Panc1 (cell line): ENCODE measurements around the gene RAB32. TPM values are rescaled to one million over a fixed set of nuclear protein-coding genes. Genes with fewer than 3 reads are reported as not detected.

Experiments used
- ATAC-seq: fragments of 200-7000 bp; cut with Tn5 transposase; 2 replicates; pipeline ENCODE4 v1.9.1; 2020; ENCODE audit warnings: mild to moderate bottlenecking, moderate library complexity
- BruUV-seq: library from RNA; stranded (reverse); fragments of 400-500 nt; replicated peaks from 2 replicates; lab custom pipeline; 2021; lab: Mats Ljungman, UMichigan
- CTCF ChIA-PET: fragments of 300-600 bp; sonication (Branson Sonifier 250); formaldehyde crosslinking; loops from one replicate; lab custom pipeline; 2022; ENCODE audit warnings: antibody characterized with exemption; lab: Charles Lee
- POLR2A ChIA-PET: fragments of 300-600 bp; sonication (Branson Sonifier 250); formaldehyde crosslinking; loops from one replicate; lab custom pipeline; 2022; ENCODE audit warnings: antibody characterized with exemption; lab: Charles Lee
- DNase-seq: peaks from one replicate; pipeline ENCODE4 v3.0.0-alpha.2; 2010; ENCODE audit warnings: low read depth, low spot score
- H3K27ac ChIP-seq: 2 replicates; pipeline ENCODE4 v1.5.1; 2011; ENCODE audit warnings: mild to moderate bottlenecking, low read length, inconsistent platforms
- H3K27me3 ChIP-seq: fragments of 200-500 bp; sonication (Bioruptor generic); 2 replicates; pipeline ENCODE4 v1.6.0; 2014; ENCODE audit warnings: low read length, inconsistent platforms; ENCODE audit not compliant: control insufficient read depth, insufficient read depth
- H3K36me3 ChIP-seq: fragments of 200-500 bp; sonication (Bioruptor generic); 2 replicates; pipeline ENCODE4 v1.5.1; 2014; ENCODE audit warnings: inconsistent platforms, mild to moderate bottlenecking, low read length, moderate library complexity; ENCODE audit not compliant: control insufficient read depth, insufficient read depth
- H3K4me1 ChIP-seq: 2 replicates; pipeline ENCODE4 v1.5.1; 2011; ENCODE audit warnings: inconsistent platforms, mild to moderate bottlenecking, low read length, moderate library complexity; ENCODE audit not compliant: control insufficient read depth, insufficient read depth
- H3K4me3 ChIP-seq, 2 experiments: 2 replicates each; pipeline ENCODE4 v1.5.1; 2011 to 2012; ENCODE audit warnings: low read depth in 2 of 2, low read length in 2 of 2, mild to moderate bottlenecking in 2 of 2, inconsistent platforms in 1 of 2, moderate library complexity in 1 of 2
- H3K9me3 ChIP-seq: fragments of 200-500 bp; sonication (Bioruptor generic); 2 replicates; pipeline ENCODE4 v1.5.1; 2014; ENCODE audit warnings: low read depth, mild to moderate bottlenecking, inconsistent platforms, low read length, moderate library complexity; ENCODE audit not compliant: control insufficient read depth, insufficient read depth
- CTCF ChIP-seq: fragments of 450-650 bp; IDR thresholded peaks from 2 replicates; pipeline ENCODE4 v1.5.1; 2017; ENCODE audit warnings: mild to moderate bottlenecking
- POLR2AphosphoS5 ChIP-seq: IDR thresholded peaks from 2 replicates; pipeline ENCODE4 v1.6.1; 2012; ENCODE audit warnings: mild to moderate bottlenecking, low read depth, low read length, moderate library complexity
- REST ChIP-seq, 2 experiments: IDR thresholded peaks; 2 replicates each; pipeline ENCODE4 v1.6.1; 2011 to 2012; ENCODE audit warnings: low read depth in 2 of 2, control low read depth in 1 of 2, low read length in 1 of 2, mild to moderate bottlenecking in 1 of 2, moderate library complexity in 1 of 2; ENCODE audit not compliant: insufficient read depth in 1 of 2
- SIN3A ChIP-seq: IDR thresholded peaks from 2 replicates; pipeline ENCODE4 v1.6.1; 2012; ENCODE audit warnings: low read depth, mild to moderate bottlenecking, low read length, moderate library complexity, borderline replicate concordance; ENCODE audit not compliant: insufficient read depth
- TCF7L2 ChIP-seq: IDR thresholded peaks from 2 replicates; pipeline ENCODE4 v1.6.1; 2011; ENCODE audit warnings: mild to moderate bottlenecking, low read depth, low read length, inconsistent platforms
- in situ Hi-C: cut with HindIII; loops from 2 replicates; pipeline ENCODE4 v1.10.0; 2016; ENCODE audit warnings: low sequenced_read_pairs, low pct_unique_long_range_greater_than_20kb
- intact Hi-C: fragments of 100-400 bp; cut with micrococcal nuclease; formaldehyde crosslinking; loops from one replicate; pipeline ENCODE4 v1.10.0; 2022; ENCODE audit not compliant: unreplicated experiment
- total RNA-seq: library from RNA; stranded (reverse); gene quantifications from one replicate; pipeline ENCODE4 v1.2.1, GENCODE V29; 2021; ENCODE audit not compliant: unreplicated experiment

The RAB32 gene
- total RNA-seq, 1 experiment from 2014 or later: 61.5 TPM

- intact Hi-C loops (no loop called here), in situ Hi-C loops (no loop called here)
- TF ChIP-seq CTCF (no peak), POLR2AphosphoS5 (no peak), SIN3A (no peak), REST (IDR thresholded peaks at IDR 0.05; ENCODE audit: insufficient read depth in 1 of 2, low read depth in 2 of 2, low read length in 1 of 2) (no peak), TCF7L2 (no peak)
- H3K36me3 ChIP-seq: no peaks in the 10 kb centered on the region
- no TSS peak for BruUV-seq
- no peak for DNase-seq
- H3K27ac ChIP-seq: no peak overlapping the region
- ChIA-PET POLR2A (no interaction called here), CTCF (no interaction called here)
- H3K27me3 ChIP-seq: no peaks in the 10 kb centered on the region
- H3K9me3 ChIP-seq: no peaks in the 10 kb centered on the region
- no peak overlapping the region for H3K4me3 ChIP-seq
- ATAC-seq: no peak
- no peaks in the 10 kb centered on the region for H3K4me1 ChIP-seq
These were observed 34.4 kb downstream of the RAB32 start for GRCh38 chr6:146578054-146578453.

DNA sequence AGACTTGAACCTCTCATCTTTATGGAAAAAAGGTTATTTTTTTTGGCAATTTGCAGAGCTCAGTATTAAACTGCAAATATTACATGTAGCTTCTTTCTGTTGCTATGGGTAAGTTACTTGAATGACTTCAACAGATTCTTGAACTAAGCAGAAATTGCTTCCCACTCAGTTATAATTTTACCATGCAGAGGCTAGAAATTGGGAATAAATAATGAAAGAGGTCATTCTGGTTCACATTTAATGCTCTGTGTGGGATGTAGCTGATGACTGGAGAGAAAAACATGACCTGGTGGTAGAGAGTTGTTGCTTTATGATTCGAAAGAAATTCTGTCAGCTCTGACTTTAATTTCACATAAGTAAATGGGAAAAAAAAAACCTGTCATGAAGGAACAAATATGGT lies 38.3 kb downstream of the RAB32 start:
- H3K9me3 ChIP-seq: no peaks in the 10 kb centered on the region
- intact Hi-C loops (no loop called here), in situ Hi-C loops (no loop called here)
- no peak overlapping the region for H3K4me3 ChIP-seq
- no peak for ATAC-seq
- BruUV-seq: no TSS peak
- no peak overlapping the region for H3K27ac ChIP-seq
- H3K36me3 ChIP-seq: no peaks in the 10 kb centered on the region
- H3K27me3 ChIP-seq: 0 out of 2 replicates have a peak, but pooled peaks cover 3% of the 10 kb centered on the region
- POLR2A ChIA-PET: no interaction called here
- H3K4me1 ChIP-seq: no peaks in the 10 kb centered on the region
- no peak for DNase-seq
- TF ChIP-seq REST (IDR thresholded peaks at IDR 0.05; ENCODE audit: insufficient read depth in 1 of 2, low read depth in 2 of 2, low read length in 1 of 2) (no peak), POLR2AphosphoS5 (no peak), CTCF (no peak), SIN3A (no peak), TCF7L2 (no peak)
- CTCF ChIA-PET: no interaction called here
